Colonic mucosa (tissue), 4 donors: ENCODE measurements around the gene RASSF7. TPM values are rescaled to one million over a fixed set of nuclear protein-coding genes. Genes with fewer than 3 reads are reported as not detected.
A peak's percentile ranks its signal among the peaks of the same experiment; 100 is the strongest.

ENCODE experiments used
- DNase-seq: peaks from one replicate; pipeline ENCODE4 v3.0.0-alpha.2; 2020
- H3K27ac ChIP-seq: fragments of 200-600 bp; one replicate; pipeline ENCODE4 v1.8.0; 2021
- H3K27me3 ChIP-seq: fragments of 200-600 bp; one replicate; pipeline ENCODE4 v1.8.0; 2021
- H3K36me3 ChIP-seq: fragments of 200-600 bp; one replicate; pipeline ENCODE4 v1.8.0; 2021
- H3K4me1 ChIP-seq: fragments of 200-600 bp; one replicate; pipeline ENCODE4 v1.8.0; 2021; ENCODE audit warnings: mild to moderate bottlenecking
- H3K4me3 ChIP-seq: fragments of 200-600 bp; one replicate; pipeline ENCODE4 v1.8.0; 2021
- H3K9ac ChIP-seq, 2 donors: one replicate each; pipeline ENCODE4 v1.7.0; 2013; ENCODE audit warnings: control low read depth in 2 of 2, low read depth in 2 of 2, low read length in 2 of 2
- H3K9me3 ChIP-seq: fragments of 200-600 bp; one replicate; pipeline ENCODE4 v1.8.0; 2021
- intact Hi-C: fragments of 100-400 bp; cut with DNase I; formaldehyde crosslinking; loops from one replicate; pipeline ENCODE4 v1.14.1; 2022
- total RNA-seq, 2 donors: library from RNA; stranded (reverse); fragmentation: NEBNext Ultra II Directional in 1 of 2; extraction: Animal tissue kit (Norgen Biotek cat#: 25700) in 1 of 2; gene quantifications; one replicate each; pipeline ENCODE4 v1.2.1, GENCODE V29; 2021
- TF ChIP-seq, protein P1 (sequence below): fragments of 200-600 bp; IDR thresholded peaks from one replicate; pipeline ENCODE4 v1.8.0; 2022; ENCODE audit warnings: antibody characterized with exemption, mild to moderate bottlenecking
- donor health status: healthy.
- donor health status: DM: no; HTN: no; CAD: no.
- donor health status: DM: no; HTN: no; CAD: no.

The RASSF7 gene
- total RNA-seq, 2 donors from 2014 or later = 108 to 139 TPM

DNA sequence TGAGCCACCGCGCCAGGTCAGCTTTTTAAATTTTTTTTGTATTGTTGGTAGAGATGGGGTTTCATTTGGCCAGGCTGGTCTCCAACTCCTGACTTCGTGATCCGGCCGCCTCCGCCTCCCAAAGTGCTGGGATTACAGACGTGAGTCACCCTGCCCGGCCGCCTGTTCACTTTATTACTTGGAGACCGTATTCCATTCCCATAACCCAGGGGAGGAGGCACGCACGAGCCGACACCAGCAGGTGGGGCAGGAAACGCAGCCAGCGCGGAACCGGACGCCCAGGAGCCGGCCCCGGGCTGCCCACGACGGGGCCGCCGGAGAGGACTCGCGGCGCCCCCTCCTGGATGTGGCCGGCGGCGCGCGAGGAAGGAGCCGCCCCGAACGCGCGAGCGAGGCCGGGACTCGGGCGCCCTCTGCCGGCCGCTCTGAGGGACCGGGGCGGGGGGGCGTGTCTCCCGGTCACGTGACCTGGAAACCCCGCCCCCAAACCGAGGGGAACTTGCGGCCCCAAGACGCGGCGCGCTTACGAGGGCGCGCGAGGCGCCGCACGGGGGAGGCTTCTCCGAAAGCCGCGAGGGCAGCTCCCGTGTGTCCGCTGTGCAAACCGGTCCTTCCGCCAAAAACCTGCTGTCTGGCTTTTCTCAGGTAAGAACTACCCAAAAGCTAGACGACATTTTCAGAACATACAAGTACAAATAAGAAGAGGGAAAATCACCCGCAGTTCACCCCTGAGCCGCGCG lies 42.1 kb upstream of the RASSF7 start:
- Histone ChIP-seq H3K4me1 (no peaks in the 10 kb centered on the region), H3K36me3 (no peaks in the 10 kb centered on the region), H3K27me3 (no peaks in the 10 kb centered on the region), H3K4me3 (no peak overlapping the region), H3K9me3 (no peaks in the 10 kb centered on the region), H3K27ac (peak overlapping the region; percentile 75), H3K9ac (no peak overlapping the region)
- DNase-seq = peak; percentile 95
- intact Hi-C loops = no loop called here
- TF ChIP-seq, protein P1, sequence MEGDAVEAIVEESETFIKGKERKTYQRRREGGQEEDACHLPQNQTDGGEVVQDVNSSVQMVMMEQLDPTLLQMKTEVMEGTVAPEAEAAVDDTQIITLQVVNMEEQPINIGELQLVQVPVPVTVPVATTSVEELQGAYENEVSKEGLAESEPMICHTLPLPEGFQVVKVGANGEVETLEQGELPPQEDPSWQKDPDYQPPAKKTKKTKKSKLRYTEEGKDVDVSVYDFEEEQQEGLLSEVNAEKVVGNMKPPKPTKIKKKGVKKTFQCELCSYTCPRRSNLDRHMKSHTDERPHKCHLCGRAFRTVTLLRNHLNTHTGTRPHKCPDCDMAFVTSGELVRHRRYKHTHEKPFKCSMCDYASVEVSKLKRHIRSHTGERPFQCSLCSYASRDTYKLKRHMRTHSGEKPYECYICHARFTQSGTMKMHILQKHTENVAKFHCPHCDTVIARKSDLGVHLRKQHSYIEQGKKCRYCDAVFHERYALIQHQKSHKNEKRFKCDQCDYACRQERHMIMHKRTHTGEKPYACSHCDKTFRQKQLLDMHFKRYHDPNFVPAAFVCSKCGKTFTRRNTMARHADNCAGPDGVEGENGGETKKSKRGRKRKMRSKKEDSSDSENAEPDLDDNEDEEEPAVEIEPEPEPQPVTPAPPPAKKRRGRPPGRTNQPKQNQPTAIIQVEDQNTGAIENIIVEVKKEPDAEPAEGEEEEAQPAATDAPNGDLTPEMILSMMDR = peak; percentile 100

DNA sequence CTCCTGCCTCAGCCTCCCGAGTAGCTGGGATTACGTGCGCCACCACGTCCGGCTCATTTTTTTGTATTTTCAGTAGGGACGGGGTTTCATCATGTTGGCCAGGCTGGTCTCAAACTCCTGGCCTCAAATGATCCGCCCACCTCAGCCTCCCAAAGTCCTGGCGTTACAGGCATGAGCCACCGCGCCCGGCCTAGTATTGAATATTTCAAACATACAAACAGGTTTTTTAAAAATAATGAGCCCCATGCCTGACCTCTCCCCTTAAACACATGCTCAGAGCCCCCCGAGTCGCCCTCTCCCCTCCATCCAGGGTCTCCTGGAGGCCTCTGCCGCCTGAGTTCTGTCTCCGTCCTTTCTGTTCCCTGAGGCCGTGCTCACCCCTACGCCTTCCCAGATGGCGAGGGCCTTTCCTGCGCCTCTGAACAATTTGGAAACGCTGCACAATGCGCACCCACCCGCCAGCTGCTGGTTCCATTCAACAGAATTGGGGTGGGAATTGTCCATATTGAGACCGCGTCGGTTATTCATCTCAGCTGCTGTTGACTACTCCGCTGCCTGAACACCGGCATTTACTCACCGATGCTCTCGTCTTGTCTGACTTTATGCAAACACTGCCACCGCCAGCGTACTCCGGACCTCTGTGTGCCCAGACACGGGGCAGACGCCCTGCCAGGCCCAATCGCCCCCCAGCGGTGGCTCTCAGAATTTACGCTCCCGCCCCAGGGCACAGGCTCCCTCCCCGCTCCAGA lies 40.2 kb upstream of the RASSF7 start:
- DNase-seq = no peak
- H3K4me1 ChIP-seq = no peaks in the 10 kb centered on the region
- no peak overlapping the region for H3K4me3 ChIP-seq
- H3K9me3 ChIP-seq = no peaks in the 10 kb centered on the region
- H3K36me3 ChIP-seq = no peaks in the 10 kb centered on the region
- no peaks in the 10 kb centered on the region for H3K27me3 ChIP-seq
- no peak overlapping the region for H3K27ac ChIP-seq
- H3K9ac ChIP-seq = no peak overlapping the region
- intact Hi-C loops = no loop called here
- TF ChIP-seq, protein P1 = no peak

DNA sequence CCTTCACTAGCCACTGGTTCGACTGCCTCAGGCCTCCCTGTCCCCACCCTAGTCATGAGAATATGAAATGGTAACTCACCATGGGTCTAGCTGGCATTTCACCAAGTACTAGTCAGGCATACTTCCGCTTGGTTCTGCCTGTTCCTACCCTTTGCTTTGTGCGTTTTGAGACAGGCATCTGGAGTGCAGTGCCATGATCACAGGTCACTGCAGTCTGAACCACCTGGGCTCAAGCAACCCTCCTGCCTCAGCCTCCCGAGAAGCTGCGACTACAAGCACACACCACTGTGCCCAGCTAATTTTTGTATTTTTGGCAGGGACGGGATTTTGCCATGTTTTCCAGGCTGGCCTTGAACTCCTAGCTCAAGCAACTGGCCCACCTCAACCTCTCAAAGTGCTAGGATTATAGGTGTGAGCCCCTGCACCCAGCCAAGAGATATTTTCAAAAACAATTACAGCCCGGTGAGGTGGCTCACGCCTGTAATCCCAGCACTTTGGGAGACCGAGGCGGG lies 39.5 kb upstream of the RASSF7 start:
- DNase-seq = no peak
- Histone ChIP-seq H3K4me3 (no peak overlapping the region), H3K27me3 (no peaks in the 10 kb centered on the region), H3K27ac (no peak overlapping the region), H3K9me3 (no peaks in the 10 kb centered on the region), H3K36me3 (no peaks in the 10 kb centered on the region), H3K9ac (no peak overlapping the region), H3K4me1 (no peaks in the 10 kb centered on the region)
- TF ChIP-seq, protein P1 = no peak
- intact Hi-C loops = no loop called here

DNA sequence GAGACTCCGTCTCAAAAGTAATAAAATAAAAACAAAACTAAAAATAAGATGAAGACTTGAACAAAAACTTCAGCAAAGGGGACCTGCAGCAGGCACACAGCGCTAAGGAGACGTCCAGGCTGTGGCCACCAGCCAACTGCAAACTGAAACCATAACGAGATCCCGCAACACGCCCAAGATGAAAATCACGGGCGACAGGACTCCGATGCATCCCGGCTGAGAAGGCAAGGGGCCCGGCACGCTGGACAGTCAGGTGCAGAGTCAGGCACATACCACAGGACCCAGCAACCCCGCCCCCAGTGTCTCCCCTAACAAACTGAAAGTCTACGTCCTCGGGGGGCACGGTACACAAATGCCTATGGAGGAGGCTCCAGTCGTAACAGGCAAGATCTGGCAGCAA lies 34.6 kb upstream of the RASSF7 start:
- TF ChIP-seq, protein P1 = no peak
- H3K4me3 ChIP-seq = no peak overlapping the region
- H3K27me3 ChIP-seq = no peaks in the 10 kb centered on the region
- no peak overlapping the region for H3K27ac ChIP-seq
- intact Hi-C loops = no loop called here
- H3K36me3 ChIP-seq = no peaks in the 10 kb centered on the region
- DNase-seq = no peak
- no peaks in the 10 kb centered on the region for H3K4me1 ChIP-seq
- no peaks in the 10 kb centered on the region for H3K9me3 ChIP-seq
- H3K9ac ChIP-seq = no peak overlapping the region

DNA sequence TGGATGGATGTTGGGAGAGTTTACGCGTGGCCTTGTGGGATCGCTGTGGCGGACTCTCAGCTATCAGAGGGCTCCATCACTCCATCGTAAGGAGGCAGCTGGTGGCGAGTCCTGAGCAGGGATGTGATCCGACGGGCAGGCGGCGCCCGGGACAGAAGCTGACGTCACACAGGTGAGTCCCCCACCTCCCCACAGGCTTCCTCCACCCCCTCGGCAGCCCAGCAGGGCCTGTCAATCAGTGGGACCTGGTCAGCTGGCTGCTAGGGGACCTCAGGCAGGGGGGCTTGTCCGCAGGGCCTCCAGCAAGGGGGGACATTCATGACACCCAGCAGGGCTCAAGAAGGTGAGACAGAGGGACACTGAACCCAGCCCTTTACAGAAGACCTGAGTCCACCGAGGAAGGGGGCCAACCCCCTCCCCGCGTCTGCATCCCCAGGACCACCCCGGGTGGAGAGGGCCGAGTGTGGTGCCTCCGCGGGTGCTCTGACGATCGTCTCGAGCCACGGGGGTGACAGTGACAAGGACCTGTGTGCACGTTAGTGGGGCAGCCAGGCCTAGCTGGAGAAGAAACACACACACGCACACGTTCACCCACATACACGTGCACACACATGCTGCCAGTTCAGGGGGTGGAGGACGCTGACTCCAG lies 32.5 kb upstream of the RASSF7 start:
- TF ChIP-seq, protein P1 = no peak
- Histone ChIP-seq H3K4me1 (no peaks in the 10 kb centered on the region), H3K4me3 (no peak overlapping the region), H3K27me3 (no peaks in the 10 kb centered on the region), H3K9ac (no peak overlapping the region), H3K36me3 (peaks cover 8% of the 10 kb centered on the region), H3K27ac (no peak overlapping the region), H3K9me3 (no peaks in the 10 kb centered on the region)
- DNase-seq = no peak
- intact Hi-C loops = no loop called here
